HEK293T (cell line): ENCODE results near the gene GLI1.

Source experiments
- BHLHE40 ChIP-seq: fragments of 450-650 bp; IDR thresholded peaks from 2 replicates; pipeline ENCODE4 v1.6.1; 2016; ENCODE audit warnings: mild to moderate bottlenecking, moderate library complexity, borderline replicate concordance
- SP1 ChIP-seq: fragments of 450-650 bp; IDR thresholded peaks from 2 replicates; pipeline ENCODE4 v1.6.1; 2017

DNA sequence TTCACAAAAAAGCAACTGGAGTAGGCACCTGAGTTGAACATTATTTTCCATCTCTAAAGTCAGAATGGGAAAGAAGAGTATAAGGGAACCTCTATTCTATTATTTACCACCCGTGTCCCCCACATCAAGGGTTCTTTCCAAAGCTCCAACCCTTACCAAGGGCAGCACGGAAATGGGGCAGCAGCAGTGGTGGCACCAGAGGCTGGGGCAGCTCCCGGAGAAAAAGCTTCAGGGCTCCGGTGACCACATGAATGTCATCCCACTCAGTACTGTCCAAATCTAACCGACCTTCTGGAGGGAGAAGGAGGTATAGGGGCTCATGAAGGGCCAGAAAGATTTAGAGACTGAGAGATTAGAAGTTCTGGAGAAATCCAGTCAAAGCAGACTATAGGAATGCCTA, 14.3 kb downstream of the GLI1 start:
- TF ChIP-seq SP1 = no peak
- no peak for TF ChIP-seq BHLHE40
